Activated T-cell treated with anti-CD3 and anti-CD28 coated beads for 4 hours (primary cell): ENCODE measurements around the gene ZNF740.

Experiments
- DNase-seq: peaks from one replicate; pipeline ENCODE4 v3.0.0-alpha.2; 2020

ZNF740 gene

DNA sequence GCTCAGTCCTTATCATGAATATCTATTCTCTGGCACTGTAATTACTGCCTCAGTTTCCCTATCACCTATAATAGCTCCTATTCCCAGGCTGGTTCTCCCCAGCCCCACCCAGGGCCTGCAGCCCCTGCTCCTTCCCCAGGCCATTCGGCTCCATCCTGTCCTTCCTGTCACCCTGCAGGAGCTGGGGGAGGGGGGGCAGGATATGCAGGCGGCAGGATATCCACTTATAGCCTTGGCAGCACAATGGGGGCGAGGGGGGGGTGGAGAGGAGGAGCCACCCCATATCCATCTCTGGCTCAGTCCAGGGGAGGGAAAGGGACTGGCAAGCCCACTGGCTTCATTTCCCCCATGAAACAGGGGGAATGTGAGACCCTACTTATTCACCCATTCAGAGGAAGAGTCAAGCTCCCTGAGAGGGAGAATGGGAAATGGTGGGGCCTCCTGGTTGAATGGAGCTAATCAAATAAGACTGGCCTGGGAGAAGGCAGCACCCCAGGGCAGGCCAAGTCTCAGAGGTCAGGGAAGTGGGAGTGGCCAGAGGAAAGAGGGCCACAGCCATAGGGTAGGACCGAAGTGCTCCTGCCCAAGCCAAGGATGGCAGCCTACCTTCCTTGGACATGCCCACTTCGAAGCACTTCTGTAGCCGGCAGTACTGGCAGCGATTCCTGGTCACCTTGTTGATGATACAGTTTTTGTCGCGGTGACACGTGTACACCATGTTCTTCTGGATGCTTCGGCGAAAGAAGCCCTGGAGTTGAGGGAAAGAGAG is 34.3 kb downstream of the ZNF740 start:
- no peak for DNase-seq

DNA sequence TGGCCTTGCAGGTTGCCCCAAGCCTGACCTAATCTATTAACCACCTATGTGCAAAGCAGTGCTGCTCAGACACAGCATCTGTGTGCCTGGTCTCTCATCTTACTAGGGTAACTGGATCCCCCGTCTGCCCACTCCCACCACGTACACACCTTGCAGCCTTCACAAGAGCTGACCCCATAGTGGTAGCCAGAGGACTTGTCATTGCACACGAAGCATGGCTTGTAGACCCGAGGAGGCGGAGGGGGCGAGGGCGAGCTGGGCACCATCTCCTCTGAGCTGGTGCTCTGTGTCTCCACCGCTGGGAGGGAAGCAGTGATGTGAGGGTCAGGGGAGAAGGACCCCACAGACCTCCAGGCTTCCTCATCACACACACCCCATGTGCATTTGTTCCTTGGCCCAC is 35.0 kb downstream of the ZNF740 start:
- DNase-seq, result no peak

DNA sequence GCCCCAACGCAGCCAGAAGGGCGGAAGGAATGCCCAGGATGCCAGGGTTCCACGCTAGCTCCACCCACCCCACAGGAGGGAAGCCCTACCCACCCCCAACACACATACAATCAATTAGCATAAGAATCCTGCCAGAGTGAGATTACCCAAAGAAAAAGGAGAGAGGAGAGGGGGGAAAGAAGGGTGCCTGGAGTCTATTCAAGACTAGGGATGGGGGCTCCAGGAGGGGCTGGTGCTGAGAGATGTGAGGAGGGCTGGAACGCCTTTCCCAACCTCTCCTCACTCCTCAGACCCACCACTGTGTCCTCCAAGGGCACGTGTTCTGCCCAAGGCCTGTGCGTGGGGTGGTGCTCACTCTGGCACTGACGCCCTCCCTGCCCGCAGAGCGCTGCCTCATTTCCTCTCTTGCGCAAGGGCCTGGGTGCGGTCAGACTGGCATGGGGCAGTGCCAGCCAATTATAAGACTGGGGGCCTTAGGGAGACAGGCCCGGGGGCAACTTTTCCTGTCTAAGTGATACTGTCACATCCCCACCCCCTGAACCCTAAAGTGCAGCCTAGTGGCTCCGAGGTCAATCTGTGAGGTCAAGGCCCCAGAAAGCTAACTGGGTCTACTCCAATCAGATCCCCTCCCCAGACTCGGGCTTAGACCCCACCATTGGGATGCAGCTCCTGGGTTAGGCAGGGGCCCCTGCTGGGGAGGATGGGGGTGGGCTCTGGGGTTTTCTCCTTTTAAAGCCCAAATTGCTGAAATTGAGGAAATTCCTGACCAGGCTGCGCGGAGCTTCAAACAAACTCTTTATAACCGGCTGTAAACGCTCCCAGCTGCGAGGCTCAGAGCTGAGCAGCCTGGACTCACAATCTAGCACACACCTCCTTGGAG is 36.8 kb downstream of the ZNF740 start:
- no peak for DNase-seq

DNA sequence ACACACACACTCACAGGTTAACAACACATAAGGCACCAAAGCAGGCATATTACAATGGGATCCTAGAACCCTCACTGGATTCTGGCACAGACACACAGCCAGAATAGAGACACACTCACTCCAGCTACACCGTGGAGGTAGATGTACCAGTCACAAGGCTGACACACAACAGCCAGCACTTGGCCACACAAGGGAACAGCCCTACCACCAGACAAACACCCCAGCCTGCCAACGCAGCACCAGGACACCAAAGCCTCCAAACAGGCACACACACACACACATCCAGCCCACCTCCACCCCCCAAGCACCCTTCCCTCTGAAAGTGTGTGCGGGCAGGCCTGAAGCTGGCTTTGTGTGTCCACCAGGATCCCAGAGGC is 37.4 kb downstream of the ZNF740 start:
- no peak for DNase-seq

DNA sequence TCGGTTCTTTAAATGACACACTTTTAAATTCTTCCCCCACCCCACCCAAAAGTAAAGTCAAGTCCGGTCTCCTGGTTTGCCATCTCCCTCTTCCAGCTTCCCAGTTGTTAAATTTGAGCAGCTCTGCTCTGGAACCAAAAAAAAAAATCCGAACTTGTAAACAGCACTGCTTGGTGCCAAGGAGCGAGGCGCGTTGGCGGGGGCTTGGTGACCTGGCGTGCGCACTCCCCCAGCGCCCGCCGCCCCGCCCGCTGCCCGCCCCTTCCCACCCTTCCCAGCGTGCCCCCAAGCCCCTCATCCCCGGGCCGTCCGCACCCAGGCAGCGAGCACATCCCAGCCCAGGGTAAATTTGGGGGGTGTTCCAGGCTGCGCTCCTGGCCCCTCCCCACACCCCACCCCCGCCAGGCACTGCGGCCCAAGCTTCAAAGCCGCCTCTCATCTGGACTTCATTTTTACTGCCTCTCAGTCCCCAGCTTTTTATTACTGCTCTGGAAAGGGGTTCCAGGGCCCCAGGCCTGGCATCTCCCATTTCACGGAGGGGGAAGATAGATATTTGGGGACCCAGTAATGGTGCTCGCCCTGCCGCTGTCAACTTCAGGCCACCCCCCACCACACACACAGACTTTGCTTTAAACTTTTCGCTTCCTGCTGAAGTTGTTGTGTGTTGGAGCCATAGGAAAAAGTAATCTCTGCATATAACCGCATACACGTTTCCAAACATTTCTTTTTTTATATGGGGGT is 38.2 kb downstream of the ZNF740 start:
- no peak for DNase-seq

DNA sequence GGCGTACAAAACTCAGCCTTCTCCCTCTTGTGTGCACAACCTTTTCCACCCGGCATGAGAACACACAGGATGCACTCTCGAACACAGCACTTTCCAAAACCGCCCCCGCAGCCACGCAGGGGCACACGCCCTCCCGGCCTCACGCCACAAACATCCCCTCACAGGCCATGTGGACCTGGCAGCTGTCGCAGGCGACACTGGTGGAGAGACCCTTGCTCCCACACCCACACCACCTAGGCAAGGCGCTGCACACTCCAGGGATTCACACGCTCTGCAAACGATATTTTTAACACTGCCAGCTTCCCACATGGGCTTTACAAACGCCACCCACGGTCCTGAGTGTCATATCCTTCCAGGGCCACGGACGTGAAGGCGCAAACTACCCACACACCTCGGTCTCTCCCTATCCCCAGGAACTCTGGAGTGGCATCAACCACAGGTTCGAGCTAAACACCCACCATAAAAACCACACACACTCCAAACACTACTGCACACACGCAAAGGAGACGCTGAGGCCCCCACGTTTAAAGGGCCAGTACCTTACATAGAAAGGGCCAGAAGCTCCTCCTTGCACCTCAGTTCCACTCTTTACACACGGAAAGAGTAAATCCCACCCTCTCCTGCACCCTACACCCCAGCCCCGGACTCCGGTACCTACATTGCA is 38.9 kb downstream of the ZNF740 start:
- peak; percentile 52 for DNase-seq

DNA sequence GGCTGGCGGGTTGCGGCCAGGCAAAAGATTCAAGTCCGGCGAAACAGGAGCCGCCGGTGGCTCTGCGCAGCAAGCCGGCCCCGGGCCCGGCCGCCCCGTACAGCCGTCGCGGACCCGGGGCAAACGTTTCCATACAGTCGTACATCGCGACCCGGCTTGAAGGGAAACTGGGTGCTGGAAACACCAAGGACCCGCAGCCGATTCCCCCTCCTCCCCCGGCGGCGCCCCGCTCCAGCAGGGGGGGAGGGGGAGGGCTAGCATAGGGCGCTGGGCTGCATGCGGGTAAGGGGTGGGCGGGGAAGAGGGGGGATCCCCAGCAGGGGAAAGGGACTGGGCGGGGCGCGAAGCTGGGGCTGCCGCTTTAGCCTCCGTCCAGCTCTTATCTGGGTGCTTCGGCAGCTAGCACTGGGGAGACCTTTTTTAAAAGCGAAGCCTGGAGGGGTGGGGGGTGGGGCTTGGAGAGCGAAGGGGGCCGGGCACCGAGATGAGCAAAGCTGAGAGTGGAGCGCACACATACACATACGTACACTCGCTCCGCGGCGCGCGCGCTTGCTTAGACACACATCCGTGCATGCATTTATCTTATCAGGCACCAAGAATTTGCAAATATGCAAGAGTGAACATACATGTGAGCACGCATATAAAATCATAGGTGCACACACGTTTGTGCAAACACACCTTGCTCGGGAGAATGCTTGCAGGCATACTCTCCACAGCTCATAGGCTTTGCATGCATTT is 39.6 kb downstream of the ZNF740 start:
- DNase-seq, result peak; percentile 57

DNA sequence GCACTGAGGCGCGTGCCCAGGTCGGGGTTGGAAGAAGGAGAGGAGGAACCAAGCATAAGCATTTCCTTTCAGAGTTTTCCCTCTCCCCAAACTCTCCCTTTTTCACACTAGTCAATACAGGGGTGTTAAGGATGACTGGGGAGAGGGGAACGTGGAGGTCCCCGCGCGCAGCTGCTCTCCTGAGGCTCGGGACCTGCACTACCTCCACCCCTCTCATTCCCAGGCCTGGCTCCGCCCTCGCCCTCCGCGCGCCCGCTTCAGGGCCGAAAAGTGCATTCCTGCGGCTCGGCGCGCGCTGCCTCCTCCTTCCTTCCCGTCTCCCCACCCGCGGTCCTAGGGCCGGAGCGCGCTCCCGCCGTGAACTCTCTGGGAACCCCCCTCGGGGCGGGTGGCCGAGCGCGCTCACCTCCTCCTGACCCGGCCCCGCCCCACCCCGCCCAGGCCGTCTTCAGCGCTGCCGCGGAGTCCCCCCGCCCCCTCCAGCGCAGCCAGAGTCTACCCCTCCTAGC is 40.2 kb downstream of the ZNF740 start:
- peak; percentile 59 for DNase-seq

DNA sequence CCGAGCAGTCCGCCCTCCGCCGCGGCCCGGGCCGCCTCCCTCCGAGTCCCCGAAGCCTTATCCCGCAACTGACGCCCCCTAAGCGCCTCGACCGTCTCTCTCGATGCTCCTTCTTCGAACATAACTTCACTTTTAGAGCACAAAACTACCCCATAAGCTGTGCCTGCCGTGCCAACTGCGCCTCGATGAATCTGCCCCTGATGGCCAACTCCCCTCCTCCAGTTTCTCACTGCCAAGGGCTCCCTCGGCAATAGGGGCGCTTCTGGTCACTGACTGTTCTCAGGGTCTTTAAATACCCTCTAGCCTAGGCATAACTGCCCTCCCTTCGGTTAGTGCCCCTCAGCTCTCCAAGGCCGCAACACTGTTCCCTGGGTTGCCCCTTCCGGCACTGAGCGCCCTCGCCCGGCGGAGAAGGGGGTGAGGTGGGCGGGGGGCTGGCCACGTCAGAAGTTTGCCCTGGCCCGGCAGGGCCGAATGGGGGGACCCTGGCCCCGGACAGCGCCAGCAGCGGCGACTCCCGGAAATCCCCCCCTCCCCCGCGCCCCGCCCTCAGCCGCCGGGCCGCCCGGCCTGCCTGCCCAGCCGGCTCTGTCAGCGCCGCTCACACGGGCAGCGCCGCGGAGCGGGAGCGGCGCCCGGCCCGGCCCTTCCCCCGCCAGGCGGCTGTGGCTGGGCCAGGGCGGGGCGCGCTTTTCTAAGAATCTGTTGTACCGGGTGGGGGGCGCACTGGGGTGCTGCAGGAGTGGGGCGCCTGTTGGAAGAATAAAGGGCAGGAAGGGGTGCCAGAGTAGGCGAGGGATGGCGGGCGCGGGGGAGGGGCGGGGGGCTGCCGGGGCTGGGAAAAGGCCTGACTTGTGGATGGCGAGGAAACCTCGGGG is 40.9 kb downstream of the ZNF740 start:
- no peak for DNase-seq

DNA sequence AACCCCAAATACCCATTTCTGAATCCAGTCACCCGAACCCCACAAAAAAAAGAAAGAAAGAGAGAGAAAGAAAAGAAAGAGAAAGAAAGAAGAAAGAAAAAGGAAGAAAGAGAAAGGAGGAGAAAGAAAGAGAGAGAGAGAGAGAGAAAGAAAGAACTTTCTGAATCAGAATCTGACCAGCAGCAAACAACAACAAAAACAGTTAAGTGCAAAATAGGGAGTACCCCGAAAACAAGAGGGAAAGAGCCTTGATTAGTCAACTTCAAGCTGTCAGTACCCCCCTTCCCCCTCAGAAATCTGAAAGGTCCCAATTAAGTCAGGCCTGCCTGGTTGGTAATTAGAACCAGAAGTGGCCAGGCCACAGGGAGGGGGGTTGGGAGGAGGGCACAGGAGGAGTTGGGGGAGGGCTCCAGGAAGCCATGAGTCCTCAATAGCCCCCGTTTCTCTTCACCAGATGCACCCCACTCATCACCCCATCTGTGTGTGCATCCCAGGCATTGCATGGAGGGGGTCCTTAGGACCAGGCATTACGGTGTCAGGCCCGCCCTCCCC is 41.7 kb downstream of the ZNF740 start:
- no peak for DNase-seq

DNA sequence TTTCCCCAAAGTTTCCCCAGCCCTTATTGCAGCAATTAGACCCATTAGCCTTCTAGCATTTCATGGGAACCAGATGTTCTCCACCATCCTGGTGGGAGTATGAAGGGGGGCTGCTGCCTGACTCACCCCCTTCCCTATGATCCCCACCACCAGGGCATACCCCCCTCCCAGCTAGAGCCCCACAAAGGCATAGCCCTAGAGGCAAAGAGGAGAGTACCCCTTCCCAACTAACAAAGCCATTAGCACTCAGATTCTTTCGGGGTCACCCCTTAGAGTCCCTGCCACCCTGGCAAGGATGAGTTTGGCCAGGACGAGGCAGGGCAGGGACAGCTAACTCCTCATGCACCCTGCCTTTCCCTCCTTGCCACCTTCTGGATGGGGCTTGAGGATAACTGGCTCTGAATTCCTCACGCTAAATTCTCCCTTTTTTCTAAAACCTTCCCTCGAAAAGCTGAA is 42.3 kb downstream of the ZNF740 start:
- DNase-seq, result no peak

DNA sequence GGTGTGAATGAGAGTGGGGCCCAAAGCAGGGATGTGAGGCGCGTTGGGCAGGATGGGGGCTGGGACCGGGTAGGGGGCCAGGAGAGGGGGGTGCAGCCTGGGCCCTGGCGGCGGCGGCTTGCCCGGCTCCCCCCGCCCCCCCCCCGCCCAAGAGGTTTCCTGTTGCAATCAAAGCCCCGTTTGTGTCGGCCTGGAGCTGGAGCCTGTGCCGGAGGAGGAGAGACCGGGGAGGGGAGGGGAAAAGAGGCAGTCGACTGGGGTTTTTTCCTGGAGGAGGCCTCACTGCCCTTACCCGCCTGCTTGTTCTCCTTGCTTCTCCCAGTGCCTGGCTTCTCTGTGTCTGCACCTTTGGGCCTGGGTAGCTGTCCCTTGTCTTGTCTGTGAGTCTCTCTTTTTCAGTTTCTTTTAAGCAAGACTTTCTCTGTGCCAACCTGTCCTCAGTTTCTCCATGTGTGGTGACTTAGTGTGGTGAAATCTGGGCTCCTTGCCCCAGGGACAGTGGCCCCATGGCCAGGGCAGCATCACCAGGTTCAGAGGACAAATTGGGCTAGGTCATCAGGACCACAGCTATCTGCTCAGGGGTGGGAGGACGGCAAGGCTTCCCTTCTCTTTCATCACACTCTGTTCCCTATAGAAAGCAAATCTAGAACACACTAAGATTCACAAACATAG is 43.0 kb downstream of the ZNF740 start:
- no peak for DNase-seq

DNA sequence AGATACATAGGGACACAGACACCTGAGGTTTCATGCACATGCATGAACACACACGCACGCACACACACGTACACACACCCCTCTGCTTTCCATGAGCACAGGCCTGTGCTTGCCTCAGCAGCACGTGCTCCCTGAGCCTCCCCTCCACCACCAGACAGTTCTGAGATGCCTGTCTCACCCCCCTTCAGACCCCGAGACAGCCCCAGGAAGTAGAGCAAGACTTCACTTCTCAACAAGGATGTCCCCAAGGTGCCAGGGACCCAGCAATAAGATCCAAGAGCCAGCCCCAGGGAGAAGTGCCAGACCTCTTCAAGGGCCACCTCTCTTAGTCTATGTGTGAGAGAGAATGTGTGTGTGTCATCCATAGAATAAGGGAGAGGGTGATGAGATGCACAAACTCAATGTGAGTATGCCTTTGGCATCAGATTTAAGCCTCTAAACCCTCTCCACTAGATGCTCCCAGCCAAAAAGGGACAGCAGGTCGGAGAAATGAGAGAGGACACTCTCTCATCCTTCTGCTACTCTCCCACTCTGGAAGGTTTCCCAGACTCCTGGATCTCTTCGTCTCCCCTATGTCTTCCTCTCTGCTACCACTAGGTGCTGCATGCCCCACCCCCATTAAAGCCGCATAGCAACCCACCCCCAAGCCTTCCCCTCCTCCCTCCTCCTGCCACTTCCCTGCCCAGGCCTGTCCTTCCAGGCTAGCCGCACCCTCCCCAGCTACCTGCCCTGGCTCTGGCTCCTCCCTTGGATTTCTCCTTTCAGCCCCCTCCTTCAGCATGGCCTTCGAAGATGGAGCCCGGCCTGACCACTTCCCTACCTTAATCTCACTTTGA is 43.8 kb downstream of the ZNF740 start:
- no peak for DNase-seq

DNA sequence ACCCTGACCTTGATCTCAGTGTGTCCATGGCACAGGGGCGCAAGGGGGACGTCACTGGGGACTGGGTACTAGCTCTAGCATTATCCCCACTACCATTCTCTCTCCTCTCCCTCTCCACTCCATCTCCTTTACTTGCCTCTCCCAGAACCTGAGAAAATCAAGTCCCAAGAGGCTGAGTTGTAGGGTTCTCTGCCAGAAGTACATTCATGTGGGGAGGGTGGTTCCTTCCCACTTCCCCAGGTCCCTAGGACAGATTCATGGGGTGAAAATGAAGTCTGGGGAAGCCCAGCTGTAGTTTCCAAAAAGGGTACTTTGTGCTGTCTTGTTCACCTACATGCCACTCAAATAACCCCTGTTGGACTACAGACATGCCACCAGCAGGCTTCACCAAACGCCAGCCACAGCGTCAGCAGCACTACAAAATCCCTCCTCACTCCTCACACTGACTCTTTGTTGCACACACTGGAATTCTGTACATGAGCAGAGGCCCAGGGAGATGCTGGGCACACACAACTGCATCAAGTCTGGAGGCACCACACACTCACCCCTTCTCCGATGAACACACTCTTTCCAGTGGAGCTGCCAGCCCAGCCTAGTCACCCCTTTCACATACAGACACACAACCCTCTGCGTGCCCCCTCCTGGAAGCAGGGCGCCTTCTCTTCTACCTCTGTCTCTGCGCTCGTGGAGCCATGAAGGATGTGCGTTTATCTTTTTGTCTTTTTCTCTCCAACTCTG is 44.5 kb downstream of the ZNF740 start:
- no peak for DNase-seq

DNA sequence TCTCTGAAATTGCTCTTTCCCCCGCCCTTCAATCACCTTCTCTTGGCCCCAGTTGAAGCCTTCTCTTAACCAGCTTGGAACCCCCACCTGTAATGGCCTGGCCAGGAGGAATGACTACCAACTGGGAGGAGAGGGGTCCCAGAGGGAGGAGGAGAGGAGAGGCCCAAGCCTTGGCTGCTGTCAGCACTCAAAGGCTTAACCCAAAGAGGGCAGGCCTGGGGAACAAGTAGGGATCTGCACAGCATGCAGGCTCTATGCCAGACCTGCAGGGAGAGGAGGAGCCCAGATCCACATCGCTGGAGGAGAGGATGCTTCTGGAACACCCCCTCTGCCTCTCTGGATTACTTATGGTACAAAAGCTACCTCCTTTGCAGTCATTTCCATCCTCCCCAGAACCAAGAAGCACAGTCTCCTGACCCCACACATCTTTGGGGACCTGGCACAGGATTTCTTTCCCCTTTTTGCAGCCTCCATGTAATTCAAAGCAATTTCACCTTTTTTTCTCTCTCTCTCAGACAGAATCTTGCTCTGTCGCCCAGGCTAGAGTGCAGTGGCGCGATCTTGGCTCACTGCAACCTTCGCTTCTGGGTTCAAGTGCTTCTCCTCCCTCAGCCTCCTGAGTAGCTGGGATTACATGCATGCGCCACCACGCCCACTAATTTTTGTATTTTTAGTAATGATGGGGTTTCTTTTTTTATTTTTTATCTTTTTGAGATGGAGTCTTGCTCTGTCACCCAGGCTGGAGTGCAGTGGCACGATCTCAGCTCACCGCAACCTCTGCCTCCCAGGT is 45.3 kb downstream of the ZNF740 start:
- DNase-seq, result no peak

DNA sequence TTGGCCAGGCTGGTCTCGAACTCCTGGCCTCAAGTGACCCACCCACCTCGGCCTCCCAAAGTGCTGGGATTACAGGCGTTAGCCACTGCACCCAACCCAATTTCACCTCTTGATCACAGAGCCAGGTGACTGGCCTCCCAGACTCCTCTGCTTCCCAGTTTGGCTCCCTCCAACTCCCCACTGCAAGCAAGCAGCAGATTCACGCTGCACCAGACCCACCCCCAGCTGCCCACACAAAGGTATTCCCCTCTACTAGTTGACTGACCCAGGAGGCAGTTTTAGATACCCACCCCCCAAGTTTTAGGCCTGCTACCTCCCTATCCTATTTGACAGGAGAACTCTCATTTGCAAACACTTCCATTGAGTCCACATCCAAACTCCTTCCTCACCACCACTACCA is 46.3 kb downstream of the ZNF740 start:
- DNase-seq, result no peak

DNA sequence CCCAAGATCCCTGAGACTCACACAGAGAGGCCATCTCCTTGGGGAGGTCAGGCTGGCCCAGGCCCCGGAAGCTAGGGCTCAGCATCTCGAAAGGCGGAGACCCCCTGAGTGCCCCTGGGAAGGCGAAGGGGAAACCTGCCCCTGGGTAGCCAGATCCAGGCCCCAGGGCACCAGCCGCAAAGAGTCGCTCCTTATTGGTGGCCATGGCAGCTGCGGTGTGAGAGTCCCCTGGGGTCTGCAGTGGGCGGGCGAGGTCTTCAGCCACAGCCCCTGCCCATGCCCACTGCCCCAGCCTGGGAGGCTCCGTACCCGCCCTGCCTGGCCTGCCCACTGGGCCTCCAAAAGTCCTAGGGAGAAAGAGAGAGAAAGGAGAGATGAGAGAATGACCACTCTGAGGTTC is 46.8 kb downstream of the ZNF740 start:
- DNase-seq, result no peak
